Kasumi-1 (cell line): Measurements from ENCODE around the gene TTC4.

Experiments
- DNase-seq, 2 experiments: peaks; one replicate each; lab custom pipeline; 2025; lab: John Stamatoyannopoulos, UW

Gene TTC4

GRCh38 chr1:54705153-54705552 lies 10.5 kb upstream of the TTC4 start:
- DNase-seq = no peak

- DNase-seq = no peak
Measured at GRCh38 chr1:54706419-54706818, 9.2 kb upstream of the TTC4 start.

GRCh38 chr1:54708385-54708784 lies 7.3 kb upstream of the TTC4 start:
- no peak for DNase-seq

DNA sequence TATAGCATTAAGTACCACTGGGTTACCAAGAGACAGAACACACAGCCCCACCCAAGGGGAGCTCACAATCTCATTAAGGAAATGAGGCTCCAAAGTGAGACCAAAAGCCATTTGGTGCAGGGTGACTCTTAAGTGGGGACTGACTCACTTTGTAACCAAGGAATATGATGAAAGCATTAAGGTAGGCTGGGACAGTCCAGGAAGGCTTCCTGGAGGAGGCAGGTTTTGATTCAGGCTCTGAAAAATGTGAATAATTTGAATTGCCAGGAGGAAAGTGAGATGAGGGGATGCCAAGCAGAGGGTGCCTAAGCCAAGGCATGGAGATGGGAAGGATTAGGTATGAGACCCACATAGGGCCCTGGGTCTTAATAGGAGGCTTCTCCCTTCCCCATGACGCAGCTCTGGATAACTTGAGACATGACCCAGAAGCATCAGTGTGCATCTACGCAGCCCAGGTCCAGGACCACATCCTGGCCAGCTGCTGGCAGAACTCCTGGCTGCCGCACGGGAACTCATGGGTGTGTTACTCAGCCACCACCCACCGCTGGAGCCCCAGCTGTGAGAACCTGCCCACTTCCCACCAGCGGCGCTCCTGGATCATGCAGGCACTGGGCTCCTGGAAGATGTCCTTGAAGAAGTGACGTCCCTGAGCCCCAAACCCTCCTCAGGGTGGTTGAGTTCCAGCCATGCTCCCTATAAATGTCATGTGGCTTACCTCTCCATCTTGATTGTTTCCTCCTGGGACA lies 5.9 kb upstream of the TTC4 start:
- DNase-seq = no peak

GRCh38 chr1:54710434-54710833 lies 5.2 kb upstream of the TTC4 start:
- no peak for DNase-seq

- DNase-seq = no peak
Measured at GRCh38 chr1:54710841-54711240, 4.8 kb upstream of the TTC4 start.

DNA sequence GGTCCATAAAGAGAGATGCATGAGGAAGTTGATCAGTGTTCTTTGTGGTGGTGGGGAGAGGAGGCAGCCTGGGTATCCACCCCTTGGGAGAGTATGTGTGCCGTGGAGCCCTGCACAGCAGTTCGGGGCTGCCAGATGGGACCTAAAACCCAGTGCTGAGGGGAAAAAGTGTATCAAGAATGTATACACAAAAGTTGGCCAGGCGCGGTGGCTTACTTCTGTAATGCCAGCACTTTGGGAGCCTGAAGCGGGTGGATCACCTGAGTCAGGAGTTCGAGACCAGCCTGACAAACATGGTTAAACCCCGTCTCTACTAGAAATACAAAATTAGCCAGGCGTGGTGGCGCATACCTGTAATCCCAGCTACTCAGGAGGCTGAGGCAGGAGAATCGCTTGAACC lies 4.1 kb upstream of the TTC4 start:
- DNase-seq = no peak

DNA sequence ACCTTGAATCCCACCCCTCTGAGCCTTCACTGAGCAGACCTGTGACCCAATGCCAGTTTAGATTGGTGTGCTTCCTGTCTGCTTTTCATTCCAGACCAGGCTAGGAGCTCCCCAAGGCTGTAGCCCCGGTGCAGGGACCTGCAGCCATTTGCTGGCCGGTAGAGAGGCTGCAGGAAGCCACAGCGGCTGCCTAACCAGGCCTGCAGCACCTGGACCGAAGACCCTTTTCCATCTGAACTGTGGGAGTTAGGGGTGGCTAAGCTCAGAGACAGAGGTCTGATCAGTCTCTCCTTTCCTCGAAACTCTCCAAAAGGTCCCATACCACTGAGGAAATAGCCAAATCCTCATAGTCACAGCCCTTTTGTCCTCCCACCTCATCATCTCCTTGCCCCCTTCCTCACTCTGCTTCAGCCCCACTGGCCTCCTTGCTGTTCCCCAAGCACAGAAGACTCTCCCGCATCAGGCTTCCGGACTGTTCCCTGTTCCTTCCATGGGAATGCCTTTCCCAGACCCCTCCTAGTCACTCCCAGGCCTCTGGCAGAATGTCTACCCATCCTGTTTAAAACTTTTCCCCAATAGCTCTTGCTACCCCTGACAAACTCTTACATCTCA lies 674 bp upstream of the TTC4 start:
- DNase-seq = no peak

DNA sequence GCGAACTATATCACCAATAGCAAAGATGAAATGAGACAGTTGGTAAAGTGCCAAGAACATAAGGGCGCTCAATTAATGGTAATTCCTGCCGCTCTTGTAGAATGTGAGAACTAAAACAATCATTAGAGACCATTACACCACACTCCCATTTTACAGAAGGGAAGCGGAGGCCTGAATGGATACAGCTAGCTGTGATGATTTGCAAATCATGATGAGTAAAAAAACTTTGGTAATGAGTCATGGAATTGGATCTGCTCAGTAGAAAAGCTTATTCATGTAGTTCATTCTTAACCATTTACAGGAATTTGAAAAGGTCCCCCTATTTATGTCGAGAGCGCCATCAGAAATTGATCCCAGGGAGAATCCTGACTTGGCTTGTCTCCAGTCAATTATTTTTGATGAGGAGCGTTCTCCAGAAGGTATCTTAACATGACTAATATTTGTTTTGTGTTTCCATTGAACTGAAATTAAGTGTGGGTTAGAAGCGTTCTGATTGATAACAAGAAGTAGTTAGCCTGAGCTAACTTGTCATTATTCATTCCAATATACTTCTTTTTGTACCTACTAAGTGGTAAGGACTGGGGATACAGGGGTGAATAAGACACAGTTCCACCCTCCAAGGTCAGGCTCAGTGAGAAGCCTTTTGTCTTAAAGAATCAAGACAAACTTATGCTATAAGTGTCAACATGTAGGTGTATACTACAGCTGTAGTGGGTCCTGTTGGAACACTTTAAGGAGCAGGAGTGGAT lies 812 bp downstream of the TTC4 start:
- no peak for DNase-seq

- DNase-seq = no peak
Measured at GRCh38 chr1:54721719-54722118, 6.1 kb downstream of the TTC4 start.

DNA sequence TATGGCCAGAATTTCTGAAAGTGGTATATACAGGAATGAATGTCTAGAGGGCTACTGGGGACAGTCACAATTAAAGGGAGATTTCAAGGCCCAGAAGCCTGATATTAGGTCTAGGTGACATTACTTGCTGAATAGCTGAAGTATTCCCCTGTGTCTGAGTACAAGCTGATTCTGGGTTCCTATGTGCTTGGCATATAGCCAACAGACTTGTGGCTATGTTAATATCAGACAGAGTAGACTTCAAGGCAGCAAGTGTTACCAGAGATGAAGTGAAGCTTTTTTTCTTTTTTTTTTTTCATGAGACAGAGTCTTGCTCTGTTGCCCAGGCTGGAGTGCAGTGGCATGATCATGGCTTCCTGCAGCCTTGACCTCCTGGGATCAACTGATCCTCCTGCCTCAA lies 8.3 kb downstream of the TTC4 start:
- no peak for DNase-seq

- DNase-seq = no peak
Measured at GRCh38 chr1:54724771-54725170, 9.1 kb downstream of the TTC4 start.

- no peak for DNase-seq
Measured at GRCh38 chr1:54728027-54728426, 12.4 kb downstream of the TTC4 start.

GRCh38 chr1:54736685-54737084 lies 21.0 kb downstream of the TTC4 start:
- no peak for DNase-seq

DNA sequence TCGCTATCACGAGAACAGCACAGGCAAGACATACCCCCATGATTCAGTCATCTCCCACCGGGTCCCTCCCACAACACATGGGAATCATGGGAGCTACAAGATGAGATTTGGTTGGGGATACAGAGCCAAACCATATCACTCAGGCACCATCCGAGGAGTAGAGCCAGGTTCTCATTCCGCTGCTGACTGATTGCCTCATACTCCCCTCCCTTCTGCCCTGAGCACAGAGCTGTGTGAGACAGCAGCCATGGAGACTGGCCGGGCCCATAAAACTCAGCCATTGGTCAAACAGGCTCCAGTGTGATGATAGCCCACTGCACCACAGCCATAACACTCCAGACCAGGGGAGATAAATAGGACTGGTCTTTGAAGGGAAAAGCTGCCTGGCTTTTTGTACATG lies 22.6 kb downstream of the TTC4 start:
- no peak for DNase-seq

DNA sequence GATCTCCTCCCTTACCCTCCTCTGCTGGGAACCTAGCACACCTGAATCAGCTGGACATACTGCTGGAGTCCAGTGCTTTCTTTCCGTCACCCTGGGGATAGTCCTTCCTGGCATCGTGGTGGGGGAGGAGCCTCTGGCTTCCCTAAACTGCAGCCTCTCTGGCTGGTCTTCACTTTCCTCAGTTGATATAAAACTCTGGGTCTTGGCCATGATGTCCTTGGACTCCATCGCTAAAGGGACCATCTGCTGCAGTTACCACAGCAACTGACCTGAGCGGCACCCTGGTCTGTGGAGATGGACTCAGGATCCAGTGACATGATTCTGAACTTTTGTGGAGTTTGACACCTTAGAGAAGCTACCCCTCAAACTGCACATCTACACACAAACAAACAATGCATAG lies 25.9 kb downstream of the TTC4 start:
- DNase-seq = no peak

DNA sequence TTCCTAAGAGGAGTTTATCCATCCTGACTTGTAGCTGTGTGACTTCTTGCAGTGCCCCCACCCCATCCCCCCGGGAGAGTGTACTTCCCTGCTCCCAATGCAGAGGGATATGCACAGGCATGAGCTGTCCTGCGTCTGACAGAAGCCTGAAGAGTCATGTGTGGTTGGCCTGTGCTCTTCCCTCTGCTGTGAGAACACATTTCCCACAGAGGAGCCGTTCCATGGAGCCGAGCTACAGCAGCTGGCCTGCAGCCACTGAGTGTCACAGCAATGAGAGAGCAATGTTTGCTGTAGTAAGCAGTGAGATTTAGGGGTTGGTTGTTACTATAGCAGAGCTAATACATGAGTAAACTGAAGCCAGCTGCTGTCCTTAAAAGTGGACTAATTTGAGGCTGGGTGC lies 26.6 kb downstream of the TTC4 start:
- no peak for DNase-seq

DNA sequence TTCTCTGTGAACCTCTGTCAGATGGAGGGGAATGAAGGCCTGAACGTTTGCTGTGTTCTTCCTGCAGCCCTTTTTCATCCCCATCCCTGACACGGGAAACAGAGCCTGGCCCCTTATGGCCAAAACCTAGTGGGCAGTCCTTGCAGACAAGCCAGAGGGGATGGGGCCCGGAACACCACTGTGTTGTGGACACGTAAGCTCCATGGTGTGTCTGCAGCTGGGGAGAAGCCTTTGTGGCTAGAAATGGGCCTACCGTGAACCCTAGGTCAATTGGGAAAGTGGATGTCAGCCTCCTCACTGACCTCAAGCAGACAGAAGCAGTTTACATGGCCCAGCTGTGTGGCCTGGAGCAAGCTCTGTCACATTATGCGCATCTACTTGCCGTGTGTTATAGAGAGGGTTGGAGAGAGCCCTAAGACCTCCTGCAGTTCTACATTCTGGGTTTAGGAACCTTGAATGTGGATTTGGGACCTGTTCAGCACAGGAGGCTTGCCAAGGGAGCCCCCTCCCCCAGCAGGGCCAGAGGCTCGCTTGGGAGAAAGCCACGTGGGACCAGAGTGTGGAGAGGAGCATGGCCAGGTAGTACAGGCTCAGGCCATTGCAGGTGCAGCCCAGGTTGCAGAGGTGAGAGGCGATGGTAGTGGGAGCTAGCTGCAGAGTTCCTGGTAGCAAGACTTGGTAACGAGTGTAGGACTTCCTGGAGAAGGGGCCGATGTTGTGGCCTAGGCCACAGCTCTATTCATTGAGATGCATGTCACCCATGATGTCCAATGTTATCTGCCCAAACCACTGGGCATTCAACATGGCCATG lies 28.0 kb downstream of the TTC4 start:
- DNase-seq = no peak

DNA sequence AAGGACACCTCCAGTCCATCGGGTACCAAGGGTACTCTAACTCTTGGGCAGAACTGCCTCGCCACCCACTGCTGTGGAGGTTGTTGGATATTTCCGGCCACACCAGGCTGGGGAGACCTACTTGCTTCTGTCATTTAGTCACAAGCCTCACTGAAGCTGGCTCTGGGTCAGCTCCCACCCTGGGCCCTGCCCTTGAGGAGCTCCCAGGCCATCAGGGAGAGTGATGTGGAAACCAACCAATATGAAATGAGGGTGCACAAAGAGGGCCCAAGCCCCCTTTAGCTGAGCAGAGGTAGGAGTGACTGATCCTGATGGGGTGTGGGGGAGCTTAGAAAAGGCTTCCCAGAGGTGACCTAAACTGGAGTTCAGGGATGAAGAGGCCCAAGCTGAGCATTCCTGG lies 29.0 kb downstream of the TTC4 start:
- no peak for DNase-seq

- no peak for DNase-seq
Measured at GRCh38 chr1:54745274-54745673, 29.6 kb downstream of the TTC4 start.

DNA sequence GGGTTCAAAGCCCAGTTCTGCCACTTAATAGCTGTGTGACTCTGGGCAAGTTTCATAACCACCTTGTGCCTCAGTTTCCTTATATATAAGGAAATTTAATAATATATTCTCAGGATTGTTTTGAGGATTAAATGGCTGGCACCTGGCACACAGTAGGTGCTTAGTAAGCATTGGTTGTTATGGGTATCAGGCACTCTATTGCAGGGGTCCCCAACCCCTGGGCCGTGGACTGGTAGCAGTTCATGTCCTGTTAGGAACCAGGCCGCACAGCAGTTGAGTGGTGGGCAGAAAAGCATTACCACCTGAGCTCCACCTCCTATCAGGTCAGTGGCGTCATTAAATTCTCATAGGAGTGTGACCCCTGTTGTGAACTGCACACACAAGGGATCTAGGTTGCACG lies 30.2 kb downstream of the TTC4 start:
- no peak for DNase-seq

DNA sequence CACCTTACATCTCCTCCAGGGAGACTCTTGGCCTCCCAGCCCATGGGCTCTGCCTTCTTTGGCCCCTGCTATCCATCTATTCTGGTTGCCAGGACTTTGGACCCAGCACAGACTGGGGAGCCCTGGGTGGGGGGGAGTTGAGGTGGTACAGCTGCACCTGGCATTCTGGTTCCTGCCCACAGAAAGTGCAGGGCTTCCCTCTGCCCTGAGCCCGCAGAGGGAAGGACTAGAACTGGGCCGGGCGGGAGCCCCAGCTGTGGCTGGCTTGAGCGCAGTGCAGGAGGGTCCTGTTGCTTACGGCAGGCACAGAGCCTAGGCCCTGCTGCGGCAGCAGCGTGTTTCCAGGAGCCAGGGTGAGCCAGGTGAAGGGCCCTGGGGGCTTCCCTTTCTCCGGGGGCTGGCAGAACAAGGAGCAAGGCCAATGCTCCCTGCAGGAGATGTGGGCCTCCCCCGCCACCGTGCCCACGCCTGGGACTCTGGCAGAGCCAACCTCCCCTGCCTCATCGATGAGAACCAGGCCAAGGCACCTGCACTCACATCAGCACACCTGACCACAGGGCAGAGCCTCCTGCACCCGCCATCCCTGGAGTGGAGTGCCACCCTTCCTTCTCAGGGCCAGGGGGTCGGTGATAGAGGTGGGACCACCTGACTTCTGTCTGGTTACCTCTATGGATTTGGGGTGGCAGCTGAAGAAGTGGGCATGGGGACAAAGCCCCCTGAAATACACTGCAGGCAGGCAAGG lies 32.6 kb downstream of the TTC4 start:
- no peak for DNase-seq
